ENCODE measurements around the gene ADORA3. TPM values are rescaled to one million over a fixed set of nuclear protein-coding genes. Genes with fewer than 3 reads are reported as not detected.

Gene ADORA3
- total and polyA plus RNA-seq, 10 of the 15 experiments (the other 5 are each of a cell fraction or from before 2014, with no cell fraction given): 0.14 to 0.29 (median 0.18) TPM; not detected in 2

- TF ChIP-seq CUX1 (IDR thresholded peaks at IDR 0.05; ENCODE audit: insufficient replicate concordance, low read depth, low read length): no peak
- TF ChIP-seq BCL3 (IDR thresholded peaks at IDR 0.05; ENCODE audit: borderline replicate concordance, insufficient read depth, low read depth, low read length, poor library complexity, severe bottlenecking): no peak
- TF ChIP-seq RUNX3 (IDR thresholded peaks at IDR 0.05; ENCODE audit: low read length): no peak
- 0 out of 2 replicates have a peak, but pooled peaks have one; percentile 32 for TF ChIP-seq IRF4 (IDR thresholded peaks at IDR 0.05; ENCODE audit: low read depth, low read length)
- TF ChIP-seq RCOR1 (conservative IDR thresholded peaks at IDR 0.05; ENCODE audit: low read depth, low read length): no peak
- no peak for TF ChIP-seq POLR2AphosphoS2 (IDR thresholded peaks at IDR 0.05; ENCODE audit: low read depth, low read length)
- TF ChIP-seq RAD51 (IDR thresholded peaks at IDR 0.05): no peak
- TF ChIP-seq POLR2A (IDR thresholded peaks at IDR 0.05; ENCODE audit: low read depth, low read length): no peak
- TF ChIP-seq RAD21 (IDR thresholded peaks at IDR 0.05; ENCODE audit: insufficient read depth, low read depth, low read length): peak; percentile 95
- TF ChIP-seq NBN (IDR thresholded peaks at IDR 0.05): 0 out of 2 replicates have a peak, but pooled peaks have one; percentile 34
- TF ChIP-seq PAX8 (IDR thresholded peaks at IDR 0.05): no peak
- TF ChIP-seq IKZF1 (conservative IDR thresholded peaks at IDR 0.05): no peak
- peak; percentile 82 for TF ChIP-seq SMC3 (IDR thresholded peaks at IDR 0.05; ENCODE audit: borderline replicate concordance, low read length)
- TF ChIP-seq ZNF384 (IDR thresholded peaks at IDR 0.05; ENCODE audit: borderline replicate concordance, low read depth, low read length): 0 out of 2 replicates have a peak, but pooled peaks have one; percentile 46
- TF ChIP-seq SIN3A (IDR thresholded peaks at IDR 0.05; ENCODE audit: low read depth, low read length): no peak
- no peak for TF ChIP-seq CBX3 (IDR thresholded peaks at IDR 0.05; ENCODE audit: borderline replicate concordance, low read depth)
- no peak for TF ChIP-seq SUPT20H (IDR thresholded peaks at IDR 0.05; ENCODE audit: borderline replicate concordance, control insufficient read depth, low read depth, low read length)
- no peak for TF ChIP-seq NR2F1 (conservative IDR thresholded peaks at IDR 0.05)
These were observed 21.8 kb downstream of the ADORA3 start (continued) for GRCh38 chr1:111481387-111482221.
